HG02571 (cell line): ENCODE measurements around the gene ELANE.
"Not testable (repeated sequence)": the region's sequence is repeated elsewhere in the genome, so short reads cannot be mapped to it uniquely, and the experiment has no call there.

Source experiments
- ATAC-seq: cut with Tn5 transposase; IDR thresholded peaks from one replicate; pipeline ENCODE4 v1.9.1; 2021; ENCODE audit warnings: mild to moderate bottlenecking, moderate library complexity; ENCODE audit not compliant: unreplicated experiment

The ELANE gene

DNA sequence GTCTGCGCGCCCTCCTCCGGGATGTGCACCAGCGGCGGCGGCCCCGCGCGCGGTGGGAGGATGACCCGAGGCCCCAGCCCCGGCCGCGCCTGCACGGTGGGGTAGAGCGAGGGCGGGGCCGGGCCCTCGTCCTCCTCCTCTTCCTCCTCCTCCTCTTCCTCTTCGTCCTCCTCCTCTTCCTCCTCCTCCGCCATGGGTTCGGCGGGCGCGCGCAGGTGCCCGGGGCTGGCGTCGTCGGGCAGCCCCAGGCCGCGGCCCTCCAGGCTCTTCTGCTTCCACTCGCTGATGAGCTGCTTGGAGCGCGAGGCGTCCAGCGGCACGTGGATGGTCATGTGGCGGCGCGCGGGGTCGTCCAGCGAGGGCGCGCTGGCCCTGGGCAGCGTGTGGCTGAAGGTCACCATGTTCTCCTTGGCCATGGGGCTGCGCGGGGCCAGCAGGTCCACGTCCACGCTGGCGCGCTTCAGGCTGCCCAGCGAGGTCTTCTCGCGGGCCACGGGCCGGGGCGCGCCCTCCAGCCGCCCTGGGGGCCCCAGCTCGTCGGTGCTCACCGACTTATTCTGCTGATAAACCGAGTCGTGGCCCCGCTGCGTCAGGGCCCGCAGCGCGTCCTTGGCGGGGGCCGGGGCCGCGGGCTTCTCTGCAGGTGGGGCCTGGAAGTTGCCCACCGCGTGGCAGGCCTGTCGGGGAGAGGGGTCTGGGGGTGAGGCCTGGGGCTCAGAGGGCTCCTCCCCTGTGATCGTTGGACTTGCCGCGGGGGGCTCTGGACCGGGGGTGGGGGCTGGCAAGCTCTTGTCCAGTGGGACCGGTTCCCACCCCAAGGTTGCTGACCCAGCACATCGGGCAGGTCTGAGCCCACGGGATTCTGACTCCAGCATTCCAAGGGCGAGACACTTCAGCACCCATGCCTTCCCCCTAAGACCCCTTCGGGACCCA, 38.6 kb upstream of the ELANE start:
- ATAC-seq, result no peak

DNA sequence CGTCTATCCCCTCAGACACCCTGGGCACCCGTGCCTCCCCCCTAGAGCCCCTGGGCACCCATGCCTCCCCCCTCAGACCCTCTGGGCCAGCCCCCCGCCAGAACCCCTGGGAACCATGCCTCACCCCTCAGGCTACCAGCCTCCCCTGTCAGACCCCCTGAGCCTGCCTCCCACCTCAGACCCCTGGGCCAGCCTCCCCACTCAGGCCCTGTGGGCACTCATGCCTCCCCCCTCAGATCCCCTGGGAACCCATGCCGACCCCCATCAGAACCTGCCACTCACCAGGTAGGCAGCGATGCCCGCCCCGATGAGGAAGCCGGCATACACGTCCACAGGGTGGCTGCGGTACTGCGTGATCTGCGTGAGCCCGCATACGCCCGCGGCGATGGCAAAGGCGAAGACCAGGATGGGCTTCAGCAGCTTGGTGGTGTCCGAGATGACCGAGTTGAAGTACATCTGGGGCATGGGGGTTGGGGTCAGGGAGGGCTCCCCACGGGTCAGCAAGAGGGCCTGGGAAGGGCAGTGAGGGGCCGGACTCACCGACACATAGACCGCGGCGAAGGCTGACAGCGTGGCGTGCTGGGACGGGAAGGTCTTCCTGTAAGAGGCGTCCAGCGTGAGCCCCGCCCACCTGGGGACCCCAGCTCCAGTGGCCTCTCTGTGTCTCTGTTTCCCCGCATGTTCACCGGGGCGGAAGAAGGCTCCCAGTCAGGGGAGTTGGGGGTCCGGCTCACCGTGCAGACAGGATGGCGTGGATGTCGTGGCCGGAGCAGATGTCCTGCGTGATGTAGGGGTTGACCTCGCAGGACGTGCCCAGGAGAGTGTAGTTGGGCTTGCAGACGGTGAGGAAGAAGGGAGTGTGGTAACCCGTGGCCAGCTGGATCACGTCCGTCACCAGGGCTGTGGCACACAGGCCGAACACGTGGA, 37.7 kb upstream of the ELANE start:
- ATAC-seq, result no peak

DNA sequence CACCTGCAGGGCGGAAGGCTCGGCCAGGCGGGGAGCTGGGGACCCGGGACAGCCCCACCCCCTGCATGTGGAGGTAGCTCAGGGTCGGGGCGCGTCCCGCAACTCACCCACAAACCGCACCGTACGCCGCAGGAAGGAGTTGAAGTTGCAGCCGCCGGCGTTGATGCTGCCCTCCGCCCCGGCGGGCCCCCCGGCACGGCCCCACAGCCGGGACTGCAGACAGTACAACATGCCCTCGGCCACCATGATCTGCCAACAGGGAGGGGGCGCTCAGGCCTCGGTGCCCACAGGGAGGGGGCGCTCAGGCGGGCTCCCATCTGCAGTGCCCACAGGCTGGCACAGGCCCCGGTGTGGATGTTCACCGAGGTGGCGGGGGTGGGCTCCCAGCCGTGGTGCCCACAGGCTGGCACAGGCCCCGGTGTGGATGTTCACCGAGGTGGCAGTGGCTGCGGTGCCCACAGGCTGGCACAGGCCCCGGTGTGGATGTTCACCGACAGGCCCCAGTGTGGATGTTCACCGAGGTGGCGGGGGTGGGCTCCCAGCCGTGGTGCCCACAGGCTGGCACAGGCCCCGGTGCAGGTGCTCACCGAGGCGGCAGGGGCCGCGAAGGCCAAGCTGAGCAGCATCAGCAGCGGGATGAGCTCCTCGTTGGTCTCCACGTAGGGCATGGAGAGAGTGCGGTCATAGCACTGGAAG, 36.9 kb upstream of the ELANE start:
- no peak for ATAC-seq

DNA sequence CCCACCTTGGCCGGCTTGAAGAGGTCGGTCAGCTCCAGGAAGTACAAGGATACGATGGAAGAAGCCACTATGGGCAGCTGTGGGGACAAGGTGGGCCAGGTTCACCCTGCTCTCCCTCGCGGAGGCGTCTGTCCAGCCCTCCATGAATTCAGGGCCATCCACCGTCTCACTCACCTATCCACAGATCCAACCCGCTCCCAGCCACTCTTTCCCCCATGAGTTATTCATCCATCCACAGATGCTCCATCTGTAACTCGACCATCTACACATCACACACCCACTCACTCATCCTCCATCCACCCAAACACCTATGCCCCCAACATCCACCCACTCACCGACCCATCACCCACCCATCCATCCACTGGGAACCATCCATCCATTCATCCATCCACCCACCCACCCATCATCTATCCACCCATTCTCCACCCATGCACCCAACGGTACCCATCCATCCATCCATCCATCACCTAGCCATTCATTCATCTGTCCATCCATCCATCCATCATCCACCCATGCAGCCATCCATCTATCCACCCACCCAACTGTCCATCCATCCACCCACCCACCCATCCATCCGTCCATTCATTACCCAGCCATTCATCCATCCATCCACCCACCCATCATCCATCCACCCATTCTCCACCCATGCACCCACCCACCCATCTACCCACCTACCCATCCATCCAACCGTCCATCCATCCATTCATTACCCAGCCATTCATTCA, 36.2 kb upstream of the ELANE start:
- ATAC-seq, result no peak

DNA sequence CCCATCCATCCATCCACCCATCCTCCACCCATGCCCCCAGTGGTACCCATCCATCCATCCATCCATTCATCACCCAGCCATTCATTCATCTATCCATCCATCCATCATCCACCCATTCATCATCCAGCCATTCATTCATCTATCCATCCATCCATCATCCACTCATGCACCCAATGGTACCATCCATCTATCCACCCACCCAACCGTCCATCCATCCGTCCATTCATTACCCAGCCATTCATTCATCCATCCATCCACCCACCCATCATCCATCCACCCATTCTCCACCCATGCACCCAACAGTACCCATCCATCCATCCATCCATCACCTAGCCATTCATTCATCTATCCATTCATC, 35.6 kb upstream of the ELANE start:
- no peak for ATAC-seq

DNA sequence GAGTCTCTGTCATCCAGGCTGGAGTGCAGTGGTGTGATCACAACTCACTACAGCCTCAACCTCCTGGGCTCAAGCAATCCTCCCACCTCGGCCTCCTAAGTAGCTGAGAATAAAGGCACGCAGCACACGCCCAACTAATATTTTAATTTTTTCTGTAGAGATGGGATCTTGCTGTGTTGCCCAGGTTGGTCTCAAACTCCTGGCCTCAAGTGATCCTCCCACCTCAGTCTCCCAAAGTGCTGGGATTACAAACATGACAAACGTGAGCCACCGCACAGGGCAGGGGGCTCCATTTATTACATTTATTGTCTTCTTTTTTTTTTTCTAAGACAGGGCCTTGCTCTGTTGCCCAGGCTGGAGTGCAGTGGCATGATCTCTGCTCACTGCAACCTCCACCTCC, 31.9 kb upstream of the ELANE start:
- not testable (repeated sequence) for ATAC-seq

DNA sequence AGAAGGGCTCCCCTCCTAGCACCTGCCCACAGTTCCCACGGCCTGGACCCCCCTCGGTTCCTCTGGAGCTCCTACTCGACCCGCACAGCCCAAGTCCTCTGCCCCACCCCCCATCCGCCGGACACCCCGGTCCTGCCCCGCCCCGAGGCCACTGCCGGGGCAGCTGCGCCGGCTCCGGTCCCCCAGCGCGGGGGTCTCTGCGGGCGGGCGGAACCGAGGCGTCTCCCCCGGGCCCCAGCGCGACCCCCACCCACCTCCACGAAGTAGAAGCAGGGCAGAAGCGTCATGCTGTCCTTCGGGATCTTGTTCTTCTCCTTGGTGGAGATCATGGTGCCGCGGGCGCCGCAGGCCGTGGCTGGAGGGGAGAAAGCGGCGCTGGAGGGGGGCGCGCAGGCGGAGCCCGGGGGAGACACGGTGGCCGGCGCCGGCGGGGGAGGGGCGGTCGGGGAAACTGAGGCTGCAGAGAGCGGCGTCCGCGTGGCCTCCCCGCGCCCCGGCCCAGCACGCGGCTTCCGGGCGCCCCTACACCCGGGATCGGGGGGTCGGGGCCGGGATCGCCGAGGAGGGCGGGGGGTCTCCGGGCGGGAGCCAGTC, 30.8 kb upstream of the ELANE start:
- ATAC-seq, result no peak

DNA sequence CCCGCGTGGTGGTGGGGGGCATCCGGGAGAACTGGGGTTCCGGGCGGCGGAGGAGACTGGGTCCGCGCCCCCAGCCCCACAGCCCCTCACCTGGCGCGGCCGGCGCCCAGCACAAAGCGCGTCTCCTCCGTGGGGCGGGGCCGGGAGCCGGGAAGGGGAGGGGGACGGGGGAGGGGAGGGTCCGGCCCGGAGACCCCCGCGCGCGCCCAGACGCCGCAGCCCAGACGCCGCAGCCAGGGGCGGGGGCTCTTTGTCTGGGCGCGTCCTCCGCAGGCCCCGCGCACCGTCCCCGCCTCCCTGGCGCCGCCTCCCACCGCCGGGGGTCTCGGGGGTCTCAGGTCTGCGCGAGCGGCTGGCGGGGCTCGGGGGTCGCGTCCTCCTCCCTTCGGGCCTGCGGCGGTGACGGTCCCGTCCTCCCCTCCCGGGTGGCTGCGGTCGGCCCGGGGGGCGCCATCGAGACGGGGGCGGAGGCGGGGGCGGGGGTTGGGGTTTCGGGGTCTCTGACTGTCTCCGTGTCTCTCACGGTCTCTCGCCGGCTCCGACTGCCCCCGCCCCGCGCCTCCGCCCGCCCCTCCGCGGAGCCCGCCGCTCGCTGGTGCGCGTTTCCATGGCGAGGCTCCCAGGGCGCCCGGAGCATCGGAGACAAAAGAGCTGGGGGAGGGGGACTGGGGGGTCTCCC, 30.1 kb upstream of the ELANE start, which contains the start of gene PLPPR3:
PLPPR3 (minus strand) TSS at position 131 of the 679 bp plus-strand sequence. CDS start 396 bp downstream, outside the sequence.
- no peak for ATAC-seq

DNA sequence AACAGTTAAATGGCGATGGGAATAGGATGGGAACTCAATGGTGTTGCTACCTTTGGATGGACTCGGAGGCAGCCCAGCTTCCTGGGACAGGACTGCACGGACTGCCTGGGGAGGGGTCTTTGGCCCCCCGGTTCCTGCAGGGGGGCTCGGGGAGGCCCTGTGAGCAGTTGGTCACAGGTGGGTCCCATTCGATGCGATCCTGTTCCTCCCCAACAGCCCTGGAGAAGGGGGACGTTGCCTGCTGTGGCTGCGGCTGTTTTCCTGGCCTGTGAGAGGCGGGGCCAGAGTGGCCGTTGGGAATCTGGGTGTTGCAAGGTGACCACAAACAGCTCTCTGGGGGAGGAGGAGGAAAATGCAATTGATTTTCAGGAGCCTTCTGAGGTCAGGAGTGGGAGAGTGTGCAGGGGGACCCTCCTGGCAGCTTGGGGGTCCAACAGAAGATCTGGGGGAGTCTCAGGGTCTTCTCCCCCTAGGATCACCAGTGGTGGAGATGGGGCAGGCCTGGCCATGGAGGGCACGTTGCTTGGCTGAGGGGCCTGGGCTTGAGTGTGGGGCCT, 28.5 kb upstream of the ELANE start:
- ATAC-seq, result no peak

DNA sequence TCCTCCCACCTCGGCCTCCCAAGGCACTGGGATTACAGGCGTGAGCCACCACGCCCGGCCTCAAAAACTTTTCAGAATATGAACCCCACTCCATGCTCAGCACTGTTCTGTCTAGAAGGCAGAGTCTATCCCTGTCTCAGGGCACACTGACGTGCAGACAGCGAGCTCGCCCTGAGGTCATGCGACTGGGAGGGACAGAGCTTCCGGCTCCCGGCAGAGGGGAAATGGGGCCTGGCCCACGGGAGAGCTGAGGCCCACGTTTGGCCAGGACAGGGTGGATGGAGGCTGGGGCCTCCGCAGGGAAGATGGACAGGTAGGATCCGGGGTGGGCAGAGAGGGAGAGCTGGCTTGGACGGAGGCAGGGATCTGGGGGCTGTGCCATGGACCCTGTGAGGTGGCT, 27.2 kb upstream of the ELANE start:
- no peak for ATAC-seq

DNA sequence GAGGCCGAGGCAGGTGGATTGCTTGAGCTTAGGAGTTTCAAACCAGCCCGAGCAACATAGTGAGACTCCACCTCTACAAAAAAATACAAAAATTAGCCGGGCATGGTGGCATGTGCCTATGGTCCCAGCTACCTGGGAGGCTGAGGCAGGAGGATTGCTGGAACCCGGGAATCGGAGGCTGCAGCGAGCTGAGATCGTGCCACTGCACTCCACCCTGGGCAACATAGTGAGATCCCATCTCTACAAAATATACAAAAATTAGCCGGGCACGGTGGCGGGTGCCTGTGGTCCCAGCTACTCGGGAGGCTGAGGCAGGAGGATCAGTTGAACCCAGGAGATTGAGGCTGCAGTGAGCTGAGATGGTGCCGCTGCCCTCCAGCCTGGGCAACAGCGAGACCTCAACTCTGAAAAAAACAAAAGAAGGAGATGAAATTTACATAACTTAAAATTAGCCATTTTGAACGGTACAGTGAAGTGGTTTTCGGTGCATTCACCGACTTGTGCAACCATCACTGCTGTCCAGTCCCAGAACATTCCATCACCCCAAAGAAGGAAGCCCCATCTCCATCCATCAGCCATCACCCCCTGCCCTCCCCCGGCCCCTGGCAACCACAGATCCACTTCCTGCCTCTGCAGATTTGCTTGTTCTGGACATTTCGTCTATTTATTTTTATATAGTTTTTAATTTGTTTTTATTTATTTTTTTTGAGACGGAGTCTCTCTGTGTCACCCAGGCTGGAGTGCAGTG, 26.0 kb upstream of the ELANE start:
- no peak for ATAC-seq

DNA sequence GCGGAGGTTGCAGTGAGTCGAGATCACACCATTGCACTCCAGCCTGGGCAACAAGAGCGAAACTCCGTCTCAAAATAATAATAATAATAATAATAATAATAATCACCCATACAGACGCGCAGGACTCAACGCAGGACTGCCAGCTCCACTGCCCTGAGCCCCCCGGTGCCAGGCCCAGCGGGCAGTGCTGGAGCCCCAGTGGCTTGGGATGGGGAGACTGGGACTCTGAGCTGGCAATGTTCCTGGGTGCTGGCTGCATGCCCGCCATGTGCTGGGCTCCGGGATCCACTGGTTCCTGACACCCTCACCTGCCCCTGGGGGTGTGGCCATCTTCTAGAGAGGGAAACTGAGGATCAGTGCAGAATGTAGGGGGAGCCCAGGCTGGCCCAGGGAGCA, 24.8 kb upstream of the ELANE start:
- no peak for ATAC-seq

DNA sequence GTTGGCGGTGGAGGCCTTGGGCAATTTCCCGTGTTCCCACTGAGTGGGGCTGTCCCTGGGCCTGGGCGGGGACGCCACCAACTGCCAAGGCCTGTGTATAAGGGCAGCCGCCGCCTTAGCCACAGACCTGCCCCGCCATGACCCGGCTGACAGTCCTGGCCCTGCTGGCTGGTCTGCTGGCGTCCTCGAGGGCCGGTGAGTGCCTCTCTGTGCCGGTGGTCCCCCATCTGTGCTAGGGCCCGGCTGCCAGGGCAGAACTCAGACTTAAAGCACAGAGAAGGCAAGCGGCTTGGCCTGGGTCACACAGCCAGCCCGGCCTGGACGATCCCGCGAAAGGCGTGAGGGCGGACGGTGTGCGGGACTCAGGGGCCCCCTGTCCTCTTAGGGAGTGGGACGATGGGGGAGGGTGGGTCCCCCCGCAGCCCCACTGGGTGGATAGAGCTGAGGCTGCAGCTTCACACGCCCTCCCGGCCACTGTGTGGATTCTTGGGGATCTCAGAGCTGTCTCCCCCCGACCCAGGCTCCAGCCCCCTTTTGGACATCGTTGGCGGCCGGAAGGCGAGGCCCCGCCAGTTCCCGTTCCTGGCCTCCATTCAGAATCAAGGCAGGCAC, 24.3 kb upstream of the ELANE start, which contains the start of gene AZU1:
AZU1 (plus strand) TSS at position 128 of the 612 bp plus-strand sequence; CDS start at position 138, 10 bp downstream.
- no peak for ATAC-seq

DNA sequence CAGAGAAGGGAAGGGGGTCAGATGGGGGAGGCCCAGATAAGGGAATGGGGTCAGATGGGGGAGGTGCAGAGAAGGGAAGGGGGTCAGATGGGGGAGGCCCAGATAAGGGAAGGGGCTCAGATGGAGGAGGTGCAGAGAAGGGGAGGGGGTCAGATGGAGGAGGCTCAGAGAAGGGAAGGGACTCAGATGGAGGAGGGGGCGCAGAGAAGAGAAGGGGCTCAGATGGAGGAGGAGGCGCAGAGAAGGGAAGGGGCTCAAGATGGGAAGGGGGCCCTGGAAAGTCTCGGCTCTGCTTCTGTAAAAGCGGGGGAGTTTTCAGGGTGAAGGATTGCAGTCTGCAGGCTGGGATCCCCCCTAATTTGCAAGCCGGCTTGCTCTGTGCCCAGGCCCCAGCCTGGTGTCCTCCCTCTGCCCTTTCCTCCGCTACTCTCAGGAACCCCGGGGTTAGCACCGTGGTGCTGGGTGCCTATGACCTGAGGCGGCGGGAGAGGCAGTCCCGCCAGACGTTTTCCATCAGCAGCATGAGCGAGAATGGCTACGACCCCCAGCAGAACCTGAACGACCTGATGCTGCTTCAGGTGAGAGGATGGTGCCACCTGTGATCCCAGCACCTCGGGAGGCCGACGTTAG, 22.9 kb upstream of the ELANE start:
- ATAC-seq, result no peak

DNA sequence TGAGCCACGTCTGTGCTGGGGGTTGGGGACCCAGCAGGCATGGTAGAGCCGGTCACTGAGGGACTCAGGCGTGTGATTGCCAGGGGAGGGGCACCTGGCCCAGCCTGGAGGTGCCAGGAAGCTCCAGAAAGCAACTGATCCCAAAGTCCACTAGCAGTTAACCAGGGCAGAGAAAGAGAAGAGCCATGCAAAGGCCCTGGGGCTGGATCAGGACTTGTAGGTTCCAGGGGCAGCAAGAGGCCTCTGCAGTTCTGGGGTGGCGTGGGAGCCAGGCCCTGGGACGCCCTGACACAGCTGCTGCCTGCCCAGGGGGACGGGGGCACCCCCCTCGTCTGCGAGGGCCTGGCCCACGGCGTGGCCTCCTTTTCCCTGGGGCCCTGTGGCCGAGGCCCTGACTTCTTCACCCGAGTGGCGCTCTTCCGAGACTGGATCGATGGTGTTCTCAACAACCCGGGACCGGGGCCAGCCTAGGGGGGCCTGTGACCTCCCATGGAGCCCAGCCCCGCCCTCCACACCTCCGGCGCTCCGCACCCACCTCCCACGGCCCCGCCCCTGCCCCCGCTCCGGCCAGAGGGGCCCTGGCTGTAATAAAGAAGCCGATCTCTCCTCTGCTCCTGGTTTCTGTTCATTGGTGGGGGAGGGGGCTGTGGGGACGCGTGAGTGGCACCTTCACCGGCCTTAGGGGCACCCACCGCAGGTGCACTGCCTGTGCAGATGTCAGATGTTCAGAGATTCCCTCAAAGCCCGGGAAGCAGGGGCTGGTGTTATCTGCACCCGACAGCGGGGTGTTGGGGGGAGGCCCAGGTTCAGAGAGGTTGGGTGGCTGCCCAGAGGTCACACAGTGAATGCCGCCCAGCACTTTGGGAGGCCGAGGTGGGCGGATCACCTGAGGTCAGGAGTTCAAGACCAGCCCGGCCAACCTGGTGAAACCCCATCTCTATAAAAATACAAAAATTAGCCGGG, 20.4 kb upstream of the ELANE start:
- no peak for ATAC-seq

DNA sequence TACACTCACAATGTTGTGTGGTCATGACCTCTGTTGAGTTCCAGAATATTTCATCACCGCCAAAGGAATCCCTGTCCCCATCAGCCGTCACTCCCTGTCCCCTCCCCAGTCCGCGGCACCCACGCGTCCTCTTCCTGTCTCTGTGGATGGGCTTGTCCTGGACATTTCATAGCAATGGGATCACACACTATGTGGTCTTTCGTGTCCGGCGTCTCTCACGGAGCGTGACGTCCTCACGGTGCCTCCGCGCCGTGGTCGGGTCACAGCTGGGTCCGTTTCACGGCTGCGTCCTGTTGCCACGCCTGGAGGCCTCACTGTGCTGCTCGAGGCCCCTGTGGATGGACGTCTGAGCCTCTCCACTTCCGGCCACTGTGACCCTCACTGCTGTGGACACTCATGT, 17.9 kb upstream of the ELANE start:
- no peak for ATAC-seq
